Right atrium auricular region (tissue), 2 donors: ENCODE results near the gene ABCA7. TPM values are rescaled to one million over a fixed set of nuclear protein-coding genes. Genes with fewer than 3 reads are reported as not detected.
A peak's percentile ranks its signal among the peaks of the same experiment; 100 is the strongest.
"Not testable (repeated sequence)": the region's sequence is repeated elsewhere in the genome, so short reads cannot be mapped to it uniquely, and the experiment has no call there.

ENCODE experiments used
- DNase-seq: peaks from one replicate; pipeline ENCODE4 v3.0.0-alpha.2; 2019; ENCODE audit warnings: low spot score
- H3K27ac ChIP-seq, 2 donors: fragments of 200-600 bp; sonication (generic); 1 replicate in 1 of 2; 2 replicates in 1 of 2; pipeline ENCODE4 v1.5.1; 2016 to 2019
- H3K27me3 ChIP-seq, 2 donors: fragments of 200-600 bp; sonication (generic); one replicate each; pipeline versions ENCODE4 v1.5.1 to v1.6.0; 2017 to 2019
- H3K36me3 ChIP-seq: fragments of 200-600 bp; sonication (generic); one replicate; pipeline ENCODE4 v1.5.1; 2016
- H3K4me1 ChIP-seq, 2 donors: fragments of 200-600 bp; sonication (generic); one replicate each; pipeline versions ENCODE4 v1.5.1 to v1.6.0; 2017 to 2019
- H3K4me3 ChIP-seq, 2 donors: fragments of 200-600 bp; sonication (generic); 1 replicate in 1 of 2; 2 replicates in 1 of 2; pipeline ENCODE4 v1.5.1; 2017 to 2019; ENCODE audit warnings: mild to moderate bottlenecking in 1 of 2, moderate library complexity in 1 of 2
- H3K9me3 ChIP-seq, 2 donors: fragments of 200-600 bp; sonication (generic); one replicate each; pipeline ENCODE4 v1.5.1; 2019
- total RNA-seq, 2 donors: library from RNA; depleted of rRNA; stranded (reverse); fragments of >200 nt; gene quantifications; one replicate each; pipeline ENCODE4 v1.1.0, GENCODE V29; 2016
- TF ChIP-seq, protein P1 (sequence below), 2 donors: fragments of 200-600 bp; sonication (generic); IDR thresholded peaks; one replicate each; pipeline ENCODE4 v1.5.1; 2019; ENCODE audit warnings: antibody characterized with exemption in 2 of 2

Gene ABCA7
- total RNA-seq, 2 donors from 2014 or later = 4.8 to 5.9 TPM

DNA sequence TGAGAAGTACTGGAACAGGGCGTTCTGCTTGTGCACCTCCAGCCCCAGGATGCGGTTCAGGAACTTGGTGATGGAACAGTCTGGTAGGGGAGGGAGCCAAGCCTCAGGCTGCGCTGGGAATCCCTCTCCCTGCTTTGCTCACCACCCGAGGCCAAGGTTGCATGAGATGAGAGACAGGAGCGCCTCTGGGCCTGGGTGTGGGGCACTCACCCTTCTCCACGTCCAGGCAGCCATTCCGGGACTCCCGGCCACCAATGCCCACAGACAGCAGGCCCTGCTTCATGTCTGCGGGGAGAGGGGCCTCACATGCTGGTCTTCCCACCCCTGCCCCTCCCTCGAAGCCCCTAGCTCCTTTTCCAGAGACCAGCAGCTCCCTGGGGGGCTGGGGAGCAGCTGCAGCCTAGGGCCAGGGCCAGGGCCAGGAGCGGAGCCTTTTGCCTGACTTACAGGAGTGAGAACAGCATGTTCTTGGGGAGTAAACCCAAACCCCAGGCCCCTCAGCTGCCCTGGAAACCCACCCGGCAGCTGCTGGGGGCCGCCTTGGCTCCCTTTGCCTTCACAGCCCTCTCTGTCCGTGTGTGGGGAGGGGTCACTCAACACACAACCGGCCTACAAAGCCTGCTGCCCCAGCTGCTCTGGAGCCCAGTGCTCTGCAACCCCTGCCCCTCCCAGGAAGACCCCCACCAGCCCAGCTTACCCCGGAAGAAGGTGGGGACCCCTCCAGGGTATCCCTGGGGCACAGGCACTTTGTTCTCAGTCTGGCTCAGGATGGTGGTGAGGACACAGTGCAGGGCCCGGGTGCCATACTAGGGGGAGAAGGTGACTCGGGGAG, 71.1 kb downstream of the ABCA7 start:
- Histone ChIP-seq H3K4me1 (peaks cover 0 to 38% of the 10 kb centered on the region in 2 donors), H3K27ac (peak overlapping the region in 1 of 2 donors; percentile 89)

DNA sequence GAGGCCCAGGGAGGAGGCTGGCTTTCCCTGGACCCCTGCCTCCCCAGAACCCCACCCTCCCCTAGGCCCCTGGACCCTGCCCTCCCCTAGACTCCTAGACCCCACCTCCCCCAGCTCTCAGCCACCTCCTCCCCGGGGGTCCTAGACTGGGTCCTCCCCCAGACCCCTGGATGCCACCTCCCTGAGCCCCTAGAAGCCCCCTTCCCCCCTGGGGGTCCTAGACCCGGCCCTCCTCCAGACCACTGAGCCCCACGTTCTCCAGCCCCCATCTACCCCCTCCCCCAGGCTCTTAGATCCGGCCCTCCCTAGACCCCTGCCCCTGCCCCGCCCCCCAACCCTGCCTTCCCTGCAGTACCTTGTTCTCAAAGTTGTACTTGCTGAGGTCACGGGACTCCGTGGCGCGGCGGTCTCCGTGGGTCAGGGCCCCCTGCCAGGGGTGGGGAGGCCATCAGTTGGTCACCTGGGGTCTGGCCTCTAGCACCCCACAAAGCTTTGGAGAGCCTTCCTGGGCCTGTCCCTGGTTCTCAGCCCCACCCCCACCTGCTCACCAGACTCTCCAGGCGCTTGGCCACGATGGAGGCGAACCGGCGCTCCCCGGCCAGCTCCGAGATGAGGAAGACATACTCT, 71.8 kb downstream of the ABCA7 start:
- TF ChIP-seq, protein P1, sequence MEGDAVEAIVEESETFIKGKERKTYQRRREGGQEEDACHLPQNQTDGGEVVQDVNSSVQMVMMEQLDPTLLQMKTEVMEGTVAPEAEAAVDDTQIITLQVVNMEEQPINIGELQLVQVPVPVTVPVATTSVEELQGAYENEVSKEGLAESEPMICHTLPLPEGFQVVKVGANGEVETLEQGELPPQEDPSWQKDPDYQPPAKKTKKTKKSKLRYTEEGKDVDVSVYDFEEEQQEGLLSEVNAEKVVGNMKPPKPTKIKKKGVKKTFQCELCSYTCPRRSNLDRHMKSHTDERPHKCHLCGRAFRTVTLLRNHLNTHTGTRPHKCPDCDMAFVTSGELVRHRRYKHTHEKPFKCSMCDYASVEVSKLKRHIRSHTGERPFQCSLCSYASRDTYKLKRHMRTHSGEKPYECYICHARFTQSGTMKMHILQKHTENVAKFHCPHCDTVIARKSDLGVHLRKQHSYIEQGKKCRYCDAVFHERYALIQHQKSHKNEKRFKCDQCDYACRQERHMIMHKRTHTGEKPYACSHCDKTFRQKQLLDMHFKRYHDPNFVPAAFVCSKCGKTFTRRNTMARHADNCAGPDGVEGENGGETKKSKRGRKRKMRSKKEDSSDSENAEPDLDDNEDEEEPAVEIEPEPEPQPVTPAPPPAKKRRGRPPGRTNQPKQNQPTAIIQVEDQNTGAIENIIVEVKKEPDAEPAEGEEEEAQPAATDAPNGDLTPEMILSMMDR (IDR thresholded peaks at IDR 0.05) = no peak
- Histone ChIP-seq H3K27me3 (no peaks in the 10 kb centered on the region), H3K27ac (peak overlapping the region; percentile 80 to 89), H3K36me3 (peaks cover 75% of the 10 kb centered on the region), H3K4me3 (no peak overlapping the region), H3K4me1 (peaks cover 0 to 31% of the 10 kb centered on the region in 2 donors), H3K9me3 (no peaks in the 10 kb centered on the region)
- DNase-seq = no peak

More for the DNA sequence above, 71.1 kb downstream of the ABCA7 start:
- H3K4me3 ChIP-seq = no peak overlapping the region
- H3K36me3 ChIP-seq = peaks cover 75% of the 10 kb centered on the region
- TF ChIP-seq, protein P1 (IDR thresholded peaks at IDR 0.05) = no peak
- no peaks in the 10 kb centered on the region for H3K9me3 ChIP-seq
- DNase-seq = no peak
- no peaks in the 10 kb centered on the region for H3K27me3 ChIP-seq

DNA sequence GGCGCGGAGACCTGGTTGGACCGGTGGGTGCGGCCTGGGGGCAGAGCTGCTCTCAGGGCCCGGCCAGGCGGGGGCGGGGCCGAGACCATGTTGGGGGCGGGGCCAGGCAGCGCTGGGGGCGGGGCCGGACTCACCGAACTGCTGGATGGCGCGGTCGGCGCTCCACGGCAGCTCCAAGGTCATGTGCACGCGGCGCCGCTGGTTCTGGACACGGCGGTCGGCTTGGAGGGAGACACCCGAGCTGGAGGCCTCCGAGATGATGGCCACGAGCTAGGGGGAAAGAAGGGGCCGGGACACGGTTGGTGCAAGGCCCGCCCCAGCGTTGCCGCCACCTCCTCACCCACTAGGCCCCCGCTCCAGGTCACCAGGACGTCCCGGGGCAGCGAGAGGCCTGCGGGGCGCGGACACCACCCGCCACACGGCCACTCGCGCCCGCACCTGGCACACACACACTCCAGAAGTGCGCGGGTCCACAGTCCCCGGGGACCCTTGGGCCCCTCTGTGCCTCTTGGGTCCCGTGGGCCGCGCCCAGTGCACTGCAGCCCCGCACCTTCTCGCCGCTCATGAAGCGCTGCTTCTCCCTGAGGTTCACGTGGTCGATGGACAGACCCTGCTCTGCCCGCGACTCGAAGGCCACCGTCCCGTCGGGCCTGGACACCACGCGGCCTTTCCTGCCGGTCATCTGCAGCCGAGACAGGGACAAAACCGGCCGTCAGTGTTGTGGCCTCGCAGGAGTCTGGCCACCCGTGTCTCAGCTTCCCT, 72.5 kb downstream of the ABCA7 start:
- H3K4me3 ChIP-seq = no peak overlapping the region
- no peaks in the 10 kb centered on the region for H3K9me3 ChIP-seq
- peak overlapping the region; percentile 80 to 89 for H3K27ac ChIP-seq
- peaks cover 75% of the 10 kb centered on the region for H3K36me3 ChIP-seq
- no peak for DNase-seq
- peaks cover 0 to 28% of the 10 kb centered on the region in 2 donors for H3K4me1 ChIP-seq
- H3K27me3 ChIP-seq = no peaks in the 10 kb centered on the region
- TF ChIP-seq, protein P1 (IDR thresholded peaks at IDR 0.05) = no peak

DNA sequence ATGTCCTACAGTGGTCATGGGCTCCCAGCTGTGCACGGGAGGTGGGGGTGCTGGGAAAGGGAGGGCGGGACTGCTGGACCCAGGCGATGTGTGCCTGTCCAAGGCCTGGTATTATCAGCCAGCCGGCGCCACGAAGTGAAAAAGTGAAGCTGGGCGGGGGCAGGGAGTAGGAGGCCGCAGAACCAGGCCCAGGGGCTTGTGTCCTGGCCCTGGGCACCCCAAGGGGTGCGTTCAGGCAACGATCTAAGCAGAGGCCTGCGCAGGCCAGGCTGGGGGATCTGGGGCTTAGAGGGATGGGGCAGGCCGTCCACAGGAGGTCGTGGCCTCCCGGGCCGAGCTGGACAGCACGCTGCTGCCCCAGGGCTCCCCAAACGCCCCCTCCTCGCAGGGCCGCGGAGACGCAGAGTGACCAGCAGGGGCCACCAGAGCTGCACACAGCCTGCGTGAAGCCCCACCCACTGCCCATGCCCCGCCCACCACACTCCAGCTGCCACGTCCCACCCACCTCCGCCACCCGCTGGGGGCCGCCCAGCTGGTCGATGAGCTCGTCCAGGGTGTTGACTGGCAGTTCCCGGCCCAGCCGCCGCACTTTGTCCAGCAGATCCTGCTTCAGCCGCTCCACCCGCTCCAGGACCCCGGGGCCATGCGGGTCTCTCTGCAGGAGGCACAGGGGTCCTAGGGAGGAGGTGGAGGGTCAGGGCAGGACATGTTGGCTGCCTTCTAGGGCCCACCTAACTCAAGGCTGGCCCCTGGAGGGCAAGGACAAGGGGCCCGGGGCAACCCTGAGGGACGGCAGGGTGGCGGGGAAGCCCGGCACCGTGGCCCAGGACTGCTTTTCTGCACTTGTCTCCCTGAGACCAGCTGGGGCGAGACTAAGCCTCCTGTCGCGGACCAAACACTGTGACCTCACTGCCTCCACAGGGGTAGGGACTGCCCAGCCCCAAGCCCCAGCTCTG, 73.4 kb downstream of the ABCA7 start:
- Histone ChIP-seq H3K4me3 (peak overlapping the region in 1 of 2 donors; percentile 22), H3K9me3 (no peaks in the 10 kb centered on the region), H3K36me3 (peaks cover 78% of the 10 kb centered on the region), H3K27ac (peak overlapping the region; percentile 80 to 89), H3K4me1 (peaks cover 0 to 28% of the 10 kb centered on the region in 2 donors), H3K27me3 (no peaks in the 10 kb centered on the region)
- TF ChIP-seq, protein P1 (IDR thresholded peaks at IDR 0.05) = peak; percentile 90 to 98
- DNase-seq = peak; percentile 96

DNA sequence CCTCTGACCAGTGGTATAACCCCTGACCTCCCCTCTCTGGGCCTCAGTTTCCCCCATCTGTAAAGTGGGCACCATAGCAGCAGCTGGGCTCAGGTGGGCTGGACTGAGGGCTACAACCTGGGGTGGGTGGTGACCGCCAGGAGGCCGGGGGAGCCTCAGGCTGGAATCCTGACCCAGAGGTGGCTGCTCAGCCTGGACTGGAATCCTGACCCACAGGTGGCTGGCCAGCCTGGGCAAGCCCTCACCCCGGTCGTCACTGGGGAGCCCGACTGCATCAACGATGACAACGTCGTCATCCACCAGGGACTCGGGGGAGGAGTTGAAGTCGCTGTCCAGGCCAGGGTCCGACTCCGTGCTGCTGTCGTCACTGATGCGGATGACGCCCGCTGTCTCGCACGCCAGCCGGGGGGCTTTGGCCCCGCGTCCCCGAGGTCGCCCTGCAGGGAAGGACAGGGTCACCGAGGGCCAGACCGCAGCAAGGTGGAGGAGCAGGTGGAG, 74.1 kb downstream of the ABCA7 start:
- peaks cover 81% of the 10 kb centered on the region for H3K36me3 ChIP-seq
- H3K27me3 ChIP-seq = no peaks in the 10 kb centered on the region
- TF ChIP-seq, protein P1 (IDR thresholded peaks at IDR 0.05) = no peak
- DNase-seq = no peak
- H3K27ac ChIP-seq = peak overlapping the region; percentile 80 to 89
- H3K9me3 ChIP-seq = no peaks in the 10 kb centered on the region
- no peak overlapping the region for H3K4me3 ChIP-seq
- peaks cover 0 to 28% of the 10 kb centered on the region in 2 donors for H3K4me1 ChIP-seq

DNA sequence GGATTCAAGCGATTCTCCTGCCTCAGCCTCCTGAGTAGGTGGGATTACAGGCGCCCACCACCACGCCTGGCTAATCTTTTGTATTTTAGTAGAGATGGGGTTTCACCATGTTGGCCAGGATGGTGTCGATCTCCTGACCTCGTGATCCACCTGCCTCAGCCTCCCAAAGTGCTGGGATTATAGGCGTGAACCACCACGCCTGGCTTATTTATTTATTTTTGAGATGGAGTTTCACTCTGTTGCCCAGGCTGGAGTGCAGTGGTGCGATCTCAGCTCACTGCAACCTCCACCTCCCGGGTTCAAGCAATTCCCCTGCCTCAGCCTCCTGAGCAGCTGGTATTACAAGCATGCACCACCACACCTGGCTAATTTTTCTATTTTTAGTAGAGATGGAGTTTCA, 74.8 kb downstream of the ABCA7 start:
- not testable (repeated sequence) for H3K4me3 ChIP-seq, H3K27ac ChIP-seq, DNase-seq, H3K9me3 ChIP-seq, H3K27me3 ChIP-seq
- Histone ChIP-seq H3K4me1 (peaks cover 0 to 28% of the 10 kb centered on the region in 2 donors), H3K36me3 (peaks cover 81% of the 10 kb centered on the region)
